ENCODE results near the gene NUMB. TPM values are rescaled to one million over a fixed set of nuclear protein-coding genes. Genes with fewer than 3 reads are reported as not detected.

The NUMB gene
- total RNA-seq, 4 donors from 2014 or later = 105 to 125 (median 117) TPM

GRCh38 chr14:73252491-73253322, 205.6 kb downstream of the NUMB start:
- no peaks in the 10 kb centered on the region for H3K27me3 ChIP-seq
- no peaks in the 10 kb centered on the region for H3K9me3 ChIP-seq
- DNase-seq = peak in 1 of 3 donors; percentile 43
- H3K4me3 ChIP-seq = no peak overlapping the region
- TF ChIP-seq CTCF (IDR thresholded peaks at IDR 0.05) = no peak
- TF ChIP-seq POLR2A (IDR thresholded peaks at IDR 0.05) = no peak
- H3K36me3 ChIP-seq = no peaks in the 10 kb centered on the region
- no peak overlapping the region for H3K27ac ChIP-seq
- peaks cover 0 to 4% (median 0%) of the 10 kb centered on the region in 4 donors for H3K4me1 ChIP-seq

GRCh38 chr14:73251516-73252215, 206.7 kb downstream of the NUMB start:
- no peaks in the 10 kb centered on the region for H3K36me3 ChIP-seq
- H3K27me3 ChIP-seq = no peaks in the 10 kb centered on the region
- peak in 1 of 3 donors; percentile 47 for DNase-seq
- no peak overlapping the region for H3K4me3 ChIP-seq
- no peaks in the 10 kb centered on the region for H3K9me3 ChIP-seq
- TF ChIP-seq POLR2A (IDR thresholded peaks at IDR 0.05) (no peak), CTCF (IDR thresholded peaks at IDR 0.05) (no peak)
- no peak overlapping the region for H3K27ac ChIP-seq
- H3K4me1 ChIP-seq = peaks cover 0 to 4% (median 0%) of the 10 kb centered on the region in 4 donors

- H3K36me3 ChIP-seq = no peaks in the 10 kb centered on the region
- DNase-seq = peak in 1 of 3 donors; percentile 36
Observed at GRCh38 chr14:73250781-73251500, 207.4 kb downstream of the NUMB start.

GRCh38 chr14:73250317-73250713, 208.0 kb downstream of the NUMB start:
- H3K27ac ChIP-seq = no peak overlapping the region
- H3K27me3 ChIP-seq = no peaks in the 10 kb centered on the region
- H3K36me3 ChIP-seq = no peaks in the 10 kb centered on the region
- no peak overlapping the region for H3K4me3 ChIP-seq
- peaks cover 0 to 6% (median 0%) of the 10 kb centered on the region in 4 donors for H3K9me3 ChIP-seq
- TF ChIP-seq CTCF (IDR thresholded peaks at IDR 0.05) (no peak), POLR2A (IDR thresholded peaks at IDR 0.05) (no peak)
- no peak for DNase-seq
- peaks cover 0 to 8% (median 0%) of the 10 kb centered on the region in 4 donors for H3K4me1 ChIP-seq

More at GRCh38 chr14:73250781-73251500, 207.4 kb downstream of the NUMB start:
- Histone ChIP-seq H3K27ac (no peak overlapping the region), H3K27me3 (no peaks in the 10 kb centered on the region), H3K4me1 (peaks cover 0 to 4% (median 0%) of the 10 kb centered on the region in 4 donors), H3K9me3 (peaks cover 0 to 2% (median 0%) of the 10 kb centered on the region in 4 donors), H3K4me3 (no peak overlapping the region)
- TF ChIP-seq POLR2A (IDR thresholded peaks at IDR 0.05) = no peak
- TF ChIP-seq CTCF (IDR thresholded peaks at IDR 0.05) = no peak

GRCh38 chr14:73249564-73250316, 208.6 kb downstream of the NUMB start:
- Histone ChIP-seq H3K27me3 (no peaks in the 10 kb centered on the region), H3K4me1 (peaks cover 0 to 8% (median 0%) of the 10 kb centered on the region in 4 donors), H3K27ac (no peak overlapping the region), H3K4me3 (no peak overlapping the region), H3K36me3 (no peaks in the 10 kb centered on the region), H3K9me3 (peaks cover 0 to 6% (median 0%) of the 10 kb centered on the region in 4 donors)
- TF ChIP-seq POLR2A (IDR thresholded peaks at IDR 0.05) = no peak
- TF ChIP-seq CTCF (IDR thresholded peaks at IDR 0.05) = no peak
- DNase-seq = no peak
